SK-N-MC (cell line): ENCODE data around the gene MRPL44.

Experiments used
- DNase-seq: peaks from one replicate; pipeline ENCODE4 v3.0.0-alpha.2; 2011; ENCODE audit warnings: low read depth, low spot score
- H3K27ac ChIP-seq: fragments of 200-600 bp; sonication (generic); 2 replicates; pipeline ENCODE4 v1.5.1; 2016; ENCODE audit warnings: mixed run types
- H3K36me3 ChIP-seq: fragments of 200-600 bp; sonication (generic); 2 replicates; pipeline ENCODE4 v1.6.1; 2017; ENCODE audit warnings: antibody characterized with exemption, low read length, mixed read lengths; ENCODE audit not compliant: insufficient read depth
- H3K4me3 ChIP-seq: fragments of 200-600 bp; sonication (generic); 2 replicates; pipeline ENCODE4 v1.5.1; 2016
- H3K9ac ChIP-seq: fragments of 200-600 bp; sonication (generic); 2 replicates; pipeline ENCODE4 v1.8.0; 2017; ENCODE audit warnings: mixed run types, mixed read lengths; ENCODE audit not compliant: insufficient read length
- H3K9me3 ChIP-seq: fragments of 200-600 bp; sonication (generic); 2 replicates; pipeline ENCODE4 v1.6.1; 2017; ENCODE audit warnings: low read depth, mild to moderate bottlenecking, antibody characterized with exemption, low read length, moderate library complexity, mixed read lengths
- EZH2 ChIP-seq: fragments of 200-600 bp; sonication (generic); IDR thresholded peaks from one replicate; pipeline ENCODE4 v1.6.1; 2017; ENCODE audit warnings: antibody characterized with exemption
- FOXP2 ChIP-seq: optimal IDR thresholded peaks from 2 replicates; pipeline ENCODE3; 2011; ENCODE audit warnings: mild to moderate bottlenecking, moderate library complexity; ENCODE audit not compliant: insufficient read depth; ENCODE audit errors: extremely low read length, control extremely low read depth
- POLR2AphosphoS5 ChIP-seq: IDR thresholded peaks from 2 replicates; pipeline ENCODE4 v1.6.1; 2012; ENCODE audit warnings: mild to moderate bottlenecking, low read depth, low read length, borderline replicate concordance

The MRPL44 gene

DNA sequence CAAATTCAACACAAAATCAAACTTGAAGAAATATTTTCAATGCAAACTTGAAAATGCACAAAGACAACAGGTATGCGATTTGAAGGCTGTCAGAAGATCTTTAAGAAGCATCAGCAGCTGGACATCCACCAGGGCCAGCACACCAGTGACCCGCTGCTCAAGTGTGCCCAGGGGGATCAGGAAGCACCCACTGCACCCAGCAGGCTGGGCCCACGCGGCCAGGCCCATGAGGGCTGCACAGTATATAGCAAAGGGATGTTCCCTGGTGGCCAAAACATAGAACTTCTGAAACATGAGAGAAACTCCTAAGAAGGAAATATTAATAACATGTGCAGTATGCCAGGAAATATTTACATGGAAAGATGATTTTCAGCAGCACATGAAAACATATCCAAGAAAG is 37.2 kb upstream of the MRPL44 start:
- DNase-seq = no peak
- Histone ChIP-seq H3K36me3 (peaks cover 26% of the 10 kb centered on the region), H3K9ac (no peak overlapping the region), H3K27ac (no peak overlapping the region), H3K9me3 (no peaks in the 10 kb centered on the region), H3K4me3 (no peak overlapping the region)
- TF ChIP-seq POLR2AphosphoS5 (no peak), EZH2 (no peak), FOXP2 (no peak)

DNA sequence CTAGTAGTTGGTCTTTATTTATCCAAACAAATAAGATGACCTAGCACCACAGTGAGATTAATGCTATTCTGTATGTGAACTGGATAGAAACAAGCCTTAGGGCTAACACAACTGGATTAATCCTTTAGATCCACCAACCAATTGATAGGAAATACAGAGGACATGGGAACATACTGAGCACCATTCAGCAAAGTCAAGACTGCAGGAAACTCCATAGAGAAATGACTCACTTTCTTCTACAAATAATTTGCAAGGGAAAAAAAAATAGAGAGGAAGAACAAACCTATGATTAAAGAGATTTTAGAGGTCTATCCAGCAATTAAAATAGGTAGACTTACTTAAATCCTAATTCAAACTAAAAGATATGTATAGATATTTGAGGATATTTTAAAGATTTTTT is 36.1 kb upstream of the MRPL44 start:
- TF ChIP-seq EZH2 (no peak), POLR2AphosphoS5 (no peak), FOXP2 (no peak)
- H3K36me3 ChIP-seq = peaks cover 25% of the 10 kb centered on the region
- H3K27ac ChIP-seq = no peak overlapping the region
- H3K4me3 ChIP-seq = no peak overlapping the region
- no peaks in the 10 kb centered on the region for H3K9me3 ChIP-seq
- no peak for DNase-seq
- no peak overlapping the region for H3K9ac ChIP-seq

DNA sequence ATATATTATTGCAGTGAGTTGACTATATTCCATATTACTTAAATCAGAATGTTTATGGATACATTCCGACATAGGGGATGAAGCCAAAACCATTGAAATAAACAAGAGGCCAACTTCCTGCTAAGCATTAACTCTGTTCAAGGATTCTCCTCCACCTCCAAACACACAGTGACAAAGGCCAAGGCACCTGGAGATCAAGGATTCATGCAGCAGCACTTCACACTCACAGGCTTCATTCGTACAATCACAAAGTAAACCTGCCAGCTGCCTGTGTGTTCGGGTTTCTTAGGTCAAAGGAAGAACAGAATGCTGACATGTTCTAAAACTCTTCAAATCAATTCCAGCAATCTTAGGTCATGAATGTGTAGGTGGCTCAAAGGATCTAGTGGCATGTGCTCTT is 35.0 kb upstream of the MRPL44 start:
- Histone ChIP-seq H3K4me3 (no peak overlapping the region), H3K27ac (no peak overlapping the region), H3K9ac (no peak overlapping the region), H3K9me3 (0 out of 2 replicates have a peak, but pooled peaks cover 3% of the 10 kb centered on the region), H3K36me3 (peaks cover 21% of the 10 kb centered on the region)
- no peak for DNase-seq
- TF ChIP-seq EZH2 (no peak), POLR2AphosphoS5 (no peak), FOXP2 (no peak)

DNA sequence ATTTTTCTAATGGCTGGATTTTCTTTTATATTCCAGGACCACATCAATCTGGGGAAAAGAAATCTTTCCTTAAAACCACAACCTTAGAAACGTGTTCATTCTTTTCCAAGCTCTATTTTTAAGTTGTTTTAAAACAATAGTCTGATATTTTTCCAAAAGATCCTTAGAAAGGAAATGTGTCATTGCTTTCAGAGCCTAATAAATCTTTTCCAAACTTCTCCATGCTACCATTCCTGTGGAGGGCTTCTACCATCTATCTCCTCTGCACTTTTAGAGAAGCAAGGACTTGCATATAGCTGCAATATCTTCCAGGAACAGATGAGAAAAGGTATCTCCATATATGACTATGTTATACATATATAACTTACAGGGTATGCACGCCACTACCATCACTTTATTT is 33.3 kb upstream of the MRPL44 start:
- no peak for DNase-seq
- no peak for TF ChIP-seq FOXP2
- no peak for TF ChIP-seq EZH2
- TF ChIP-seq POLR2AphosphoS5 = no peak
- Histone ChIP-seq H3K36me3 (peaks cover 16% of the 10 kb centered on the region; the same call in 1 of the 2 replicates), H3K9ac (no peak overlapping the region), H3K9me3 (0 out of 2 replicates have a peak, but pooled peaks cover 3% of the 10 kb centered on the region), H3K4me3 (no peak overlapping the region), H3K27ac (no peak overlapping the region)

DNA sequence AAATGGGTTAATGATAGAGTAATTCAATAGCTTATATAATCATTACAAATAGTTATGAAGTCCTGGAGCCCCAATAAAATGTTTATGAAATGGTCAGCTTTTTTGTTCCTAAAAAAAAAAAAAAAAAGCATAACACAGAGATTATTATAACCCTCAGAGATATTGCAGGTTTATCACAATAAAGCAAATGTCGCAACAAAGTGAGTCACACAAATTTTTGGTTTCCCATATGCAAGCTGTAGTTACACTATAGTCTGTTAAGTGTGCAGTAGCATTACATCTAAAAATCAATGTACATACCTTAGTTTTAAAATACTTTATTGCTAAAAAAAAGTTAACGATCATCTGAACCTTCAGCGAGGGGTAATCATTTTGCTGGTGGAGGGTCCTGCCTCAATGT is 32.2 kb upstream of the MRPL44 start:
- TF ChIP-seq EZH2 = no peak
- TF ChIP-seq POLR2AphosphoS5 = no peak
- TF ChIP-seq FOXP2 = no peak

DNA sequence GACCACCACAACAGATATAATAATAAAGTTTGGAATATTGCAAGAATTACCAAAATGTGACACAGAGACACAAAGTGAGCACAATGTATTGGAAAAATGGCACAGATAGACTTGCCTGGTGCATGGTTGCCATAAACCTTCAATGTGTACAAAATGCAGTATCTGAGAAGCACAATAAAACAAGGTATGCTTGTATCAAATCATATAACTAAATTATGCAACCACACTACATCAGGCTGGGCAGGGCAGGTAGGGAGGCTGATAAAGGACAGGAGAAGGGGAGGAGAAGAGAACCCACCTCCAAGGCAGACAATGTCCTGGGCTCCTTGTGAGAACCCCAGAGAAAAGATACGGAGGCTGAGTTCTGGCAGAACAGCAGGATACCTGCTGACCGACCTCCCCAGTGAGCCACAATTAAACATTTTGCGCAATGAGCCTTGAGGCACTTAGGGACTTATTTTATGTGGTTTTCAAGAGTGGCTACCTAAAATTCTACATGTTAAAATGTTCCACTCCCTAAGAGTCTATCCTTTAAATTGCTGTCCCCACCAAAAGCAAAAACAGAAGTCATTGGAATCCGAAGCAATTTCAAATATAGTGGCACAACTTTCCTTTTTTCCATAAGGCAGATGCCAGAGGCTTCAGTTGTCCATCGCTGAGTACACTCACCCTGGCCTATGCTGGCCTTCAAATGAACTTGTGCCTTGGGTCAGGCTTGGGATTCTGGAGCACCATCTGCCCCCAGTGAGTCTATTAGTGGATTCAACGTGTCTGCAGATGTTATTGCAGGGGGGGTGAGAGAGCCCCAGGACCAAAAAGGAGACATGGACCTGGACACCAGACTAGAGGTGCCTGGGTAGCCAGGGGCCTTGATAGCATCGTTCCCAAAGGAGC is 28.9 kb upstream of the MRPL44 start:
- Histone ChIP-seq H3K4me3 (no peak overlapping the region), H3K9me3 (0 out of 2 replicates have a peak, but pooled peaks cover 3% of the 10 kb centered on the region), H3K36me3 (peaks cover 16% of the 10 kb centered on the region; the same call in 1 of the 2 replicates), H3K27ac (no peak overlapping the region), H3K9ac (no peak overlapping the region)
- no peak for DNase-seq
- TF ChIP-seq POLR2AphosphoS5 (no peak), EZH2 (no peak), FOXP2 (no peak)

More for the DNA sequence above, 32.2 kb upstream of the MRPL44 start:
- no peak for DNase-seq
- H3K4me3 ChIP-seq = no peak overlapping the region
- H3K9ac ChIP-seq = no peak overlapping the region
- H3K9me3 ChIP-seq = 0 out of 2 replicates have a peak, but pooled peaks cover 3% of the 10 kb centered on the region
- no peak overlapping the region for H3K27ac ChIP-seq
- H3K36me3 ChIP-seq = peaks cover 16% of the 10 kb centered on the region; the same call in 1 of the 2 replicates

DNA sequence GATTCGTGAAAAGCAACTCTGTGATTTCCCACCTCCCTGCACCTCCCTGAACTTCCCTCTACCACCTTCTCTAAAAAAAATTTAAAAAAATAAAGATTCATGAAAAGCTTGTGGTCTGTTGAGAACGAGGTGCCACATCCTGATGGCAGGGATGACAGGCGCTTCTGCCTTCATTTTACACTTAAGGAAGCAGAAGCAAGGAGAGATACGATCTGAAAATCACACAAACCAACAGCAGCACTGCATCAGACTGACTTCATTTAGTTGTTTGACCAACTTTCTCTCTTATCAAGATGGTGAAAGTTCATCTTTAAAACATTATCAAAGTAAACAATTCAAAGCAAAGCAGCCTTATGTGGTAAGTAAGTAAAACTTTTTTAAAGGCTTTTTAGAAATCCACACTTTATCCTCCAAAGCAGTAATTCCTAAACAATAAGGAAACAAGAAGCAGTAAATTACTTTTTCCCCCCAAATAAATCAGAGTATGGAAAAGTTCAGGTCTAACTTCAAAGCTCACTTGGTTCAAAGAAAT is 27.6 kb upstream of the MRPL44 start:
- Histone ChIP-seq H3K4me3 (no peak overlapping the region), H3K9me3 (0 out of 2 replicates have a peak, but pooled peaks cover 3% of the 10 kb centered on the region)

DNA sequence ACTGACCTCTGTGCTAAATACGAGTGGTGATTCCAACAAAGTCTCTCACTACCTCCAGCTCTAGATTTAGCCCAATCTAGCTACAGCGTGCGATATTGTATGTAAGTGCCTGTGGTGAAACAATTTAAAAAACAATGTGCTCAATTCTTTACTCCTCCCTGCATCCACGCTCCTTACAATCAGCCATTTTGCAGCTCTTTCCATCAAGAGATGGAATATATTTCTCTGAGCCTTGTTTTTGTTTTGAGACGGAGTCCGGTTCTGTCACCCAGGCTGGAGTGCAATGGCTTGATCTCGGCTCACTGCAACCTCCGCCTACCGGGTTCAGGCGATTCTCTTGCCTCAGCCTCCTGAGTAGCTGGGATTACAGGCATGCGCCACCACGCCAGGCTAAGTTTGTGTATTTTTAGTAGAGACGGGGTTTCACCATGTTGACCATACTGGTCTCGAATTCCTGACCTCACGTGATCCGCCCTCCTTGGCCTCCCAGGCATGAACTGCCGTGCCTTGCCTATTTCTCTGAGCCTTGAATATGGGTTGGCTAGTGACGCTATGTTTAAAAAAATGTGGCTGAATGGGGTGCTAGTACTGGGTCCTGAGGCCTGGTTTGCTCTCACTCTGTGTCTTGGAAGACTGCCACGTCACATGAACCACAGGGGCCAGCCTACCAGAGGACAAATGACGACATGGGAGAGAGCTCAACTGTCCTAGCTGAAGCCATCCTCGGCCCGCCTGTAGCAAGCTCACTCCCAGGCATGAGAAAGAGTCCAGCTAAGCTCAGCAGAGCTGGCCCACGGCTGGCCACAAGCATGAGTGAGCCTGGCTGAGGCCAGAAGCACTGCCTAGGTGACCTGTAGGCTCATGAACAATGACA is 26.9 kb upstream of the MRPL44 start:
- TF ChIP-seq EZH2 (no peak), POLR2AphosphoS5 (no peak), FOXP2 (no peak)
- Histone ChIP-seq H3K4me3 (no peak overlapping the region), H3K27ac (no peak overlapping the region), H3K36me3 (peaks cover 13% of the 10 kb centered on the region; the same call in 1 of the 2 replicates), H3K9me3 (0 out of 2 replicates have a peak, but pooled peaks cover 3% of the 10 kb centered on the region), H3K9ac (no peak overlapping the region)
- no peak for DNase-seq

More for the DNA sequence above, 27.6 kb upstream of the MRPL44 start:
- Histone ChIP-seq H3K36me3 (peaks cover 16% of the 10 kb centered on the region; the same call in 1 of the 2 replicates), H3K27ac (no peak overlapping the region), H3K9ac (no peak overlapping the region)
- TF ChIP-seq POLR2AphosphoS5 (no peak), FOXP2 (no peak), EZH2 (no peak)
- no peak for DNase-seq
